ENCODE data around the gene TFPI. TPM values are rescaled to one million over a fixed set of nuclear protein-coding genes. Genes with fewer than 3 reads are reported as not detected.

TFPI gene
- total RNA-seq, 2 donors from 2014 or later: 33.0 to 34.3 TPM

- Mint-ChIP-seq H3K36me3 (ENCODE audit: low read depth) (no peaks in the 10 kb centered on the region), H3K27ac (no peak overlapping the region), H3K4me3 (no peak overlapping the region), H3K27me3 (ENCODE audit: insufficient read depth) (no peaks in the 10 kb centered on the region), H3K4me1 (no peaks in the 10 kb centered on the region), H3K9me3 (no peaks in the 10 kb centered on the region)
- Histone ChIP-seq H3K9ac (ENCODE audit: extremely low read depth, low read length, poor library complexity, severe bottlenecking) (no peak overlapping the region), H3K36me3 (ENCODE audit: control insufficient read depth, insufficient read depth, low read length) (no peaks in the 10 kb centered on the region), H3K27me3 (ENCODE audit: control insufficient read depth, insufficient read depth, low read length, poor library complexity, severe bottlenecking) (no peaks in the 10 kb centered on the region), H3K9me3 (ENCODE audit: control insufficient read depth, low read length) (no peaks in the 10 kb centered on the region), H3K27ac (ENCODE audit: low read depth, low read length) (no peak overlapping the region), H3K4me3 (ENCODE audit: low read length) (no peak overlapping the region), H3K4me1 (ENCODE audit: control insufficient read depth, insufficient read depth, low read length) (no peaks in the 10 kb centered on the region)
- DNase-seq: no peak
- TF ChIP-seq CTCF (conservative IDR thresholded peaks at IDR 0.05): no peak
Measured at GRCh38 chr2:187469538-187469937, 84.7 kb downstream of the TFPI start.

- Histone ChIP-seq H3K9ac (ENCODE audit: extremely low read depth, low read length, poor library complexity, severe bottlenecking) (no peak overlapping the region), H3K27ac (ENCODE audit: low read depth, low read length) (no peak overlapping the region), H3K36me3 (ENCODE audit: control insufficient read depth, insufficient read depth, low read length) (no peaks in the 10 kb centered on the region), H3K27me3 (ENCODE audit: control insufficient read depth, insufficient read depth, low read length, poor library complexity, severe bottlenecking) (no peaks in the 10 kb centered on the region), H3K4me1 (ENCODE audit: control insufficient read depth, insufficient read depth, low read length) (no peaks in the 10 kb centered on the region), H3K4me3 (ENCODE audit: low read length) (no peak overlapping the region), H3K9me3 (ENCODE audit: control insufficient read depth, low read length) (no peaks in the 10 kb centered on the region)
- no peaks in the 10 kb centered on the region for H3K4me1 Mint-ChIP-seq
- H3K4me3 Mint-ChIP-seq: no peak overlapping the region
- no peaks in the 10 kb centered on the region for H3K9me3 Mint-ChIP-seq
- no peak overlapping the region for H3K27ac Mint-ChIP-seq
- no peak for DNase-seq
- H3K36me3 Mint-ChIP-seq (ENCODE audit: low read depth): no peaks in the 10 kb centered on the region
- H3K27me3 Mint-ChIP-seq (ENCODE audit: insufficient read depth): no peaks in the 10 kb centered on the region
- no peak for TF ChIP-seq CTCF (conservative IDR thresholded peaks at IDR 0.05)
Measured at GRCh38 chr2:187468262-187468661, 86.0 kb downstream of the TFPI start.

- WGBS, 2 experiments (ENCODE audit: insufficient coverage in 1 of 2, insufficient read length in 1 of 2): 92% methylated on average over 2 of the region's 2 CpGs; no CpG with 5 or more reads in 1 of the 2 experiments
- H3K9me3 Mint-ChIP-seq: no peaks in the 10 kb centered on the region
- H3K4me3 ChIP-seq (ENCODE audit: low read length): no peak overlapping the region
- no peak overlapping the region for H3K27ac ChIP-seq (ENCODE audit: low read depth, low read length)
- no peaks in the 10 kb centered on the region for H3K27me3 ChIP-seq (ENCODE audit: control insufficient read depth, insufficient read depth, low read length, poor library complexity, severe bottlenecking)
- H3K27me3 Mint-ChIP-seq (ENCODE audit: insufficient read depth): peaks cover 3% of the 10 kb centered on the region
- H3K36me3 ChIP-seq (ENCODE audit: control insufficient read depth, insufficient read depth, low read length): no peaks in the 10 kb centered on the region
- H3K27ac Mint-ChIP-seq: no peak overlapping the region
- H3K36me3 Mint-ChIP-seq (ENCODE audit: low read depth): no peaks in the 10 kb centered on the region
- DNase-seq: no peak
- no peak overlapping the region for H3K4me3 Mint-ChIP-seq
- H3K9me3 ChIP-seq (ENCODE audit: control insufficient read depth, low read length): no peaks in the 10 kb centered on the region
- TF ChIP-seq CTCF (conservative IDR thresholded peaks at IDR 0.05): no peak
- H3K9ac ChIP-seq (ENCODE audit: extremely low read depth, low read length, poor library complexity, severe bottlenecking): no peak overlapping the region
- H3K4me1 ChIP-seq (ENCODE audit: control insufficient read depth, insufficient read depth, low read length): no peaks in the 10 kb centered on the region
- peaks cover 1% of the 10 kb centered on the region for H3K4me1 Mint-ChIP-seq
Measured at GRCh38 chr2:187466129-187466792, 88.0 kb downstream of the TFPI start.
